GM18520 (cell line): ENCODE results near the gene SLC6A9.

ENCODE experiments used
- ATAC-seq: cut with Tn5 transposase; IDR thresholded peaks from one replicate; pipeline ENCODE4 v1.9.1; 2021; ENCODE audit not compliant: unreplicated experiment

SLC6A9 gene

DNA sequence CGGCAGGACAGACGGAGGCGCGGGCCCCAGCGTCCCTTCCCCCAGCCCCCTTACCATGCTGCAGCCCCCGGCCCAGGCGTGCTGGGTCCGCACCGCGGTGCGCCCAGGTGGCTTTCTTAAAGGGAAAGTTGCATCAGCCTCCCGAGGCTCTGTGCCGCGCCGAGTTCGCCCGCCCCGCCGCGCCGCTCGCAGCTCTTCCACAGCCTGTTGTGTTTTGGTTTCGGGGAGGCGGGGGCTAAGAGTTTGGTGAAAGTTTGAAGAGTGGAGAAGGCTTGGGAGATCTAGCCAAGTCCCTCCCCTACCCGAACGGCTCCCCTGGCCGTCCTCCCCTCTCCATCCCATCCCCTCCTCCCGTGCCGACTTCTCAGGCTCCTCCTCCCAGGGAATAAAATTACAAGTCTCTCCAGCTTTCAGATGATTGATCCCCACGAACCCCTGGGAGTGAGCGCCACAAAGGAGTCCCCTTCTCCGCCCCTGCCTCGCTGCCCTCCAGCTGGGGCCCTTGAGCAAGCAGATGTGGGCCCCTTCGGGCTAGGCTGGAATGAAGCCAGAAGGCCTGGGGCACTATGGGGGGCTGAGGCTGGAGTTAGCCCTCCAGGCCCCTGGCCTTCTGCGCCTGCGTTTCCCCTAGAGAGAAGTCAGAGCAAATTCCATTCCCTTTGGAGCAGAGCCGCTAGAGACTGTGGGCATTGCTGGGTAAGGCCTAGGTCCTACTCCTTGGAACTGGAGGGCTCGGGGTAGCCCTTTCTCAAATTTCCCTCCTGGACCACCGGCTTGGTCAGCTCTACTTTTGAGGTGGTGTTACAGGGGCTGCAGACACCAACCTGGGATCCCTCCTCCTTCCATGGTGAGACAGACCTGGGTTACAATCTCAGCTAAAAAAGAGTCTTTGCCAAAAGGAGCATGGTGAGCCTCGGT lies at the start of gene SLC6A9:
Gene SLC6A9, minus strand, starts transcription at position 211 of the 918 bp plus-strand sequence. CDS start 7,185 bp downstream, outside the sequence.
- no peak for ATAC-seq

DNA sequence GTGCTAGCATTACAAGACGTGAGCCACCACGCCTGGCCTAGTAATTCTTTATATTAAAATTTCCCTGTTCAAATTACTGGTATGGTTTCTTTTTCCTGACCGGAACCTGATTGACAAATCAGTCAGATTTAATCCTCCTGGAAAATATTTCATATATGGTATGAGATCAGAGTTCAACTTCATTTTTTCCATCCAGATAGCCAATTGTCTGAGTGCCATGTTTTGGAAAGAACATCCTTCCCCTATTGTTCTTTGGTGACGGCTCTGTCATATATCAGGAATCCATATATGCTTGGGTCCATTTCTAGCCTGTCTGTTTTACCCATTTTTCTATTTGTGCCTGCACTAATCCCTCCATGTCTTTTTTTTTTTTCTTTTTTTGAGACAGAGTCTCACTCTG lies 48.3 kb upstream of the SLC6A9 start:
- ATAC-seq, result no peak

DNA sequence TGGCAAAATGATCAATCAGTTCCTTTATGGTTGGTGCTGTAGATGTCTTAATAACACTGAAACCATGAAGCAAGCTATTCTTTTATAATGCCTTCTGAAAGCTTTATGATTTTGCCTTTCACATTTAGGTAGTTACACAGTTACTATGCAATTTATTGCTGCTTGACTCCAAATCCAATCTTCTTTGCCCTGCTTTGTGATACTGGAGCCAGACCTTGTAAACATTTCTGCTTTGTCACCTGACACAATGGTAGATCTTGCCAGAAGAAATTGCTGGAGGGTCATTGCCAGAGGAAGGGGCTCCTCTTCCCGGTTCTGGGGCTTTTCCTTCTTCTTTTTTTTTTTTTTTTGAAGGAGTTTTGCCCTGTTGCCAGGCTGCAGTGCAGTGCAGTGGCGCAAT lies 46.8 kb upstream of the SLC6A9 start:
- ATAC-seq, result no peak

DNA sequence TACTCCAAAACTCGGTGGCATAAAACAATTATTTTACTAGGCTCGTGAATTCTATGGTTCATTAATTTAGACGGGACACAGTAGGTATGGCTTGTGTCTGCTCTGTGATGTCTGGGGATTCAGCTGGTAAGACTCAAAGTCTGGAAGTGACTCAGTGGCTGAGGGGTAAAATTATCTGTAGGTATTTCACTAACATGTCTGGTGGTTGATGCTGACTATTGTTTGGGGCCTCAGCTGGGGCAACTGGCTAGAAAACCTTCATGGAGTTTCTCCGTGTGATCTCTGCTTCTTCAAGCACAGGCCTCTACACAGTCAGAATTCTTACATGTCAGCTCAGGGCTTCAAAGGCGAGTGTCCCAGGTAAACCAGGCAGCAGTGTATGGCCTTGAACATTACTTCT lies 46.2 kb upstream of the SLC6A9 start:
- ATAC-seq, result no peak

DNA sequence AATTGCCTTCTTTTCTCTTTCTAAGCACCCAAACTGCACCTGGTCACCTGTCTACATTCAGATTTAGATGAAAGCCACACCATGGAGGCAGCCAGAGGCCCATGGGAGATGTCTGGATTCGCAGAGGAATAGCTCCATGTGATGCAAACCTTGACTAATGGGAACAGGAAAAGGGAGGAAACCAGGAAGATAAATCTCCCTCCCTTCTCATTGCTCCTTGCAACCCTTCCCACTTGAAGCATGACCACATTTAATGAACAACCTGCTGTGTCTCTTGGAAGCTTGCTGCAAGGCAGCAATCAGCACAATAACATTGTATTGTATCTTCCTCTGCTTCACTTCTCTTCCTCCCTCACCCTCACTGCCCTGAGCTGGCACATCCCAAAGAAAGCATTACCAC lies 44.8 kb upstream of the SLC6A9 start:
- no peak for ATAC-seq

DNA sequence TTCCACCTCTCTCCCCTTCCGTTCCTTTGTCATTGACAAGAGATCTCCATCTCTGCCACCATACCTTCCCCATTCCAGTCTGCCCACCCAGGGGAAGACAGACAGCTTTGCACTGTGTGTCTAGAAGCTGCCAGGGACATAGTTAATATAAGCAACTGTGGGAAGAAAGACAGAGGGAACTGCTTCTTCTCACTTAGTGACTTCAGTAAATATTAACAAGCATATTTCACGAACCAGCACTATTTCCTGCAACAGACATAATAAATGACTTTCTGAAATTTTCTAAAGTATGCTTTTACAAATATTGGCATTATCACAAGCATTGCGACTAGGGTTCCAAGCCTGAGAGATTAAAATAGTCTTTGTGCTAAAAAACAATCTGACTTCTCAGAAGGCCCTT lies 43.2 kb upstream of the SLC6A9 start:
- no peak for ATAC-seq

DNA sequence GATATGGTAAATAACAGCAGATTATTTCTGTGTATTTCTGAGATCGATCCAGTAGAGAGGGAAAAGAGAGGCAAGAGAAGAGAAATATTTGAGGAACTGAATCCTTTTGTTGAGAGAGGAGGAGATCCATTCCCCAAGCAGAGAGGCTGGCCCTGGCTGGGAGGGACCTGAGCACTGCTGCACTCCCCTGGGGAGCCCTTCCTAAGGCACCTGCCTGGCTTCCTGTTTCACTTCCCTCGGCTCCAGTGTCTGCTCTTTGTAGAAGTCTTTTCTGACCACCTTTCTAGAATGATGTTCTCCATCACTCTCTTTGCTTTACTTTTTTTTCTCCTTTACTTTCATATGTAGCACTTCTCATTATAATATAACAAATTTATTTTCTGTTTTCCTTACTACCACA lies 42.3 kb upstream of the SLC6A9 start:
- no peak for ATAC-seq

DNA sequence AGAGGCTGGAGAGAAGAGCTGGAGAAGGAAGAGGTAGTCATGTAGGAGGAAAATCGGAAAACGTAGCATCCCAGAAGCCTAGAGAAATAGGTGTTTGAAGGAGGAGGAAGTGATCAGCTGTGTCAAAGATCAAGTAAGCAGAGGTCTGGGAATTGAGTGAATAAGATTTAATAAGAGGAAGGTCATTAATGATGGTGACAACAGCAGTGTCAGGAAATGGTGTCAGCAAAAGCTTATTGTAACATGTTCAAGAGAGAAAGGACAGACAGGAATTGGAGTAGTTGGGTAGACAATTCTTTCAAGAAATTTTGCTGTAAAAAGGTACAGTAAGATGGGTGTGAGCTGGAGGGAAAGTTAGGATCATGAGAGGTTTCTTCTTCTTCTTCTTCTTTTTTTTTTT lies 41.6 kb upstream of the SLC6A9 start:
- no peak for ATAC-seq

DNA sequence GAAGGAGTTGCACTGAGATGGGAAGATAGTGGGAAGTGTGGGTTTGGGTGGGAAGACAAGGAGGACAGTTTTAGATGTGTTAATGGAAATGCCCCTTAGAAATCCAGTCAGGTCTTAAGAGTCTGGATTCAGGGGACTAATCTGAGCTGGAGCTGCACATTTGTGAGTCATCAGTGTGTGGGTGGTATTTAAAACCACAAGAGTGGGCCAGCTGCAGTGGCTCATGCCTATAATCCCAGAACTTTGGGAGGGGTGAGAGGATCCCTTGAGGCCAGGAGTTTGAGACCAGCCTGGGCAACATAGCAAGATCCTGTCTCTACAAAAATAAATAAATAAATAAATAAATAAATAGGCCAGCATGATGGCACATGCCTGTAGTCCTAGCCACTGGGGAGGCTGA lies 40.9 kb upstream of the SLC6A9 start:
- no peak for ATAC-seq

DNA sequence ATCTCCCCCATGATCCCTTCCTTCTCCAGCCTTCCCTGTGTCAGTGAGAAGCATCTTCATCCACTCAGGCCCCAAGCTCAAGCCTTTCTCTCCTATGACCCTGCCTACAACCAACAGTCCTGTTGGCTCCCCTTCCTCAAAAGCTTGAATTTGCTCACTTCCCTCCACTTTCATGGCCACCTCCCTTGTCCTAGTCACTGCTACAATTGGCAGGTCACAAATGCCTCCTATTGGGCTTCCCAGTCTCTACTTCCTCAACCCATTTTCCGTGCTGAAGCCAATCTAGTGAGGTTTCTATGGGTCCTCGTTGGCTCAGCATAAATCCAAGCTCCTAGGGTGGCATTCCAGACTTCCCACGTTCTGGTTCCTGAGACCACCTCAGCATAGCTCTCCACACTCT lies 40.2 kb upstream of the SLC6A9 start:
- ATAC-seq, result no peak

DNA sequence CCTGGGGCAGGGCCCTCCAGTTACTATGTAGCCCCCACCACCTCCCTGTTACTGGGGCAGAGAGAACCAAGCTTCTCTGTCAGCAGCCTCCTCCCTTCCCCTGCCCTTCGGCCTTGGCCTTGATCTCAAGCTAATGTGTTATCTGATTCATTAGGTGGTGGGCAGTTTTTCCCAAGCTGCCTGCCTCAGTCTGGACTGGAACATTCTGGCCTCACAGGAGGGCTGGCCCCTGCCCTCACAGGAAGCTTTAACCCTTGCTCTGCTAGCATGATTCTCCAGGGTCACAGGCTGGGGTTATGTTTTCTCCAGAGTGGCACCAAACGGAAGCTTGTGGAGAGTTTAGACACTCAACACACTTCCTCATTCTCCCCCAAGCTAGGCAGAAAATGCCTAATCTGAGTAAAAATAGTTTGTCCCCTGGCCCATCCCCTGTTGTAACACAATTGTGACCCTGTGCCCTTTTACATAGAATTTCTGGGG lies 37.2 kb upstream of the SLC6A9 start:
- no peak for ATAC-seq

DNA sequence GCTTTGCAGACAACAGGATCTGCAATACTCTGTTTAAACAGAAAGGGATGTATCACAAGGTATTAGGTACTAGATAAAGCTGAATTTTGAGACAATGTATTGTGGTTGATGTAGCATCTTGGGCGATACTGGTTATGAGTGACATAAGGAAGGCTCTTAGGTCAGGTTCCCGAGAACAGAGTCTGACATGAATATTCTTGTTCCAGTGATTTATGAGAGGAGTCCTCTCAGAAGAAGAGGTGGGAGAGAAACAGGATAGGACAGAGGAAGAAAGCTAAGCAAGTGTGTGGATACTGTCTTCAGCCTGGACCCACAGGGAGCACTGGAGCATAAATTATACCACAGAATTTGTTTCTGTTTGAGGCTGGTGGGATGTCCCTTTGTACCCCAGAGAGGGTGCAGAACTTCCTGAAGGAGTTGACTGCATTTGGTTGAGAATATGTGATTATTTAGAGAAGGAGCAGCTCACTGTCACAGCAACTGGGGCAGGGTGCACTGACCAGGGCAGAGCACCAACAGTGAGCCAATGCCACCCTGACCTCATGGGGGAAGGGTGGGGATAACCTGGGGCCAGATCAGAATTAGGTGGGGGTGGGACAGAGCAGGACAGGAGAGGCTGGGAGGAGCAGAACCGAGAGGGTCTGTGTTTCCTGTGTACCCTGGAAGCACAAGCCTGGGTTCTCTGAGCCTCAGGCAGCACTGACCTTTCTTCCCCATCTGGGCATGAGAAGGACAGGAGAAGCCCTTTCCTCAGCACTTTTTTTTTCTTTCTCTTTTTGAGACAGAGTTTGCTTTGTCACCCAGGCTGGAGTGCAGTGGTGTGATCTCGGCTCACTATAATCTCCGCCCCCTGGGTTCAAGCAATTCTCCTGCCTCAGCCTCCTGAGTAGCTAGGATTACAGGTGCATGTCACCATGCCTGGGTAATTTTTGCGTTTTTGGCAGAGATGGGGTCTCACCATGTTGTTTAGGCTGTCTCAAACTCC lies 36.3 kb upstream of the SLC6A9 start:
- no peak for ATAC-seq

DNA sequence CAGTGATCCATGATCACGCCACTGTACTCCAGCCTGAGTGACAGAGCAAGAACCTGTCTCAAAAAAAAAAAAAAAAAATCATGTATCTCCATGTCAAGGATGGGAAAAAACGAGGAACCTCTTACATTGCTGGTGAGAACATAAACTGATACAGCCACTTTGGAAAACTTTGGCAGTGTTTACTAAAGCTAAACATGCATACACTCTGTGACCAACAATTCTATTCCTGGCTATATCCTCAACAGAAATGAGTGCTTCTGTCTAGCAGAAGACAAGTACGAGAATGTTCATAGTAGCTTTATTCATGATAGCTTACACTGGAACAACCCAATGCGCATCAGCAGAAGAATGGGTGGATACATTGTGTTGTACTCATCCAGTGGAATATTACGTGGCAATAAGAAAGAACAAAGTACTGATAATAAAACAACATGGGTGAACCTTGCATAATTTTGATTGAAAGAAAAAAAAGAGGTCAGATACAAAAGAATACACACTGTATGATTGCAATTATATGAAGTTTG lies 31.5 kb upstream of the SLC6A9 start:
- ATAC-seq, result no peak

DNA sequence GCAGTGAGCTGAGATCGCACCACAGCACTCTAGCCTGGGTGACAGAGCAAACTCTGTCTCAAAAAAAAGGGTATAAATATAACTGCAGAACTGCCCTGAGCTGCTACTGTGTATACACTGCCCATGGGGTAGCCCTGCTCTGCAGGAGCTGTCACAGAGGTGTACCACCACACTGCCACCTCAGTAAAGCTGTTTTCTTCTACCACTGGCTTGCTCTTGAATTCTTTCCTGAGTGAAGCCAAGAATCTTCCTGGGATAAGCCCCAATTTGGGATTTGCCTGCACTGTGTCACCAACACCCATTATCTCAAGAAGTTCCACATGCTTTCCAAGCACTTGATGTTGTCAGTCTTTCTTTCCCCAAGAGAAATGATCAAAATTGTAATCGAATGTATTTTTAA lies 30.6 kb upstream of the SLC6A9 start:
- no peak for ATAC-seq

DNA sequence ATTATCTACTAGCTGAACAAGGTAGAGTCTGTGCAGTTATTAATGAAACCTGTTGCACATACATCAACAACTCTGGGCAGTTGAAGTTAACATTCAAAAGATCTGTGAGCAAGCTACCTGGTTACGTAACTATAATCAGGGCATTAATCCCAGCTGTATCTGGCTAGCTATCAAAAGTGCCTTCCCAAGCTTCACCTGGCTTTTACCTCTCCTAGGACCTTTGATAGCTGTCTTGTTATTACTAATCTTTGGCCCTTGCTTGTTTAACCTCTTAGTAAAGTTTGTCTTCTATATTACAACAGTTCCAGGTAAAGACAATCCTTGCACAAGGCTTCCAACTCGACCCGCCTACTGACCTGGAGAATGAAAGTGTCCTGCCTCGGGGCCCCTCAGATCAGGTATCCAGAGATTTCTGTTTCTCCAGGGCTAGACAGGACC lies 29.6 kb upstream of the SLC6A9 start:
- ATAC-seq, result no peak

DNA sequence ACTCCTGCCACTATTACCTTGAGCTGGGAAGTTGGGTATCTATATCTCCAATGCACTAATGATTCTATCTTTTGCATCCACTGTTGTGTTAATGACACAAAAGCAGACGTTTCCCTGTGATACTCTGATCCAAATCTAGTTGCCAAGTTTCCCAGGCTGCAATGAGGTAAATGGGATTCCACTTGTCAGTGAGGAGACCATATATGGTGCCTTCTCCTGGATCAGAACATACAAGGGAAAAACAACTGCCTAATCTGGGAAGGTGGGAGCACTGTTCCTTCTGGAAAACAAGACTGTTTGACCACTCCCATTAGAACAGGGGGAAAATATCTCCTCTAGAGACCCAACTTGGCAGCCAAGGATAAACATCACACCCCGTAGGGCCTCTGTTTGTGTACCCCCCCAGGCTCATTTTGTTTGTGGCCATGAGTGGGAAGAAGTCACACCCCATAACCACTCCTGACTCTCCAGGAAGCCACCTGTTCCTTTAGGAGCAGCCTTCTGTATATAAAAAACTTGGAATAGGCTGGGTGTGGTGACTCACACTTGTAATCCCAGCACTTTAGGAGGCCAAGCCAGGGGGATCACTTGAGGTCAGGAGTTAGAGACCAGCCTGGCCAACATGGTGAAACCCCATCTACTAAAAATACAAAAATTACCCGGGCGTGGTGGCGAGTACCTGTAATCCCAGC lies 28.5 kb upstream of the SLC6A9 start:
- no peak for ATAC-seq

DNA sequence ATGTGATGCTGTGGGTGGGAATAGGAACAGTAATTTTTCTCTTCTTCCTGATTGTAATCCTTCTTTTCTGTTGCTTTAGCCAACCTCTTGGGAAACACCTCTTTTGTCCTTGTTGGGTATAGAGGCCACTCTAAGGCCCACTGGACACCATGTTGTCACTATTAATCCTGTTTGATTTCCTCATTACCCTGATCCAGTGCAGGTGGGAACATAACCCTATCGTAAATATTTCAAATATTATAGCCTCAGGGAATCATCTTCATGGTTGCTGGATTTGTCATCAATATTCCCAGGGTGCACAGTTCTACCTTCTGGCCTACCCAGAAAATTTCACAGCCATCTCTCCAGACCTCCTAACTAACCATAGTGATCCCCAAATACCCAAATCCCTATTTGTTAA lies 27.9 kb upstream of the SLC6A9 start:
- no peak for ATAC-seq

DNA sequence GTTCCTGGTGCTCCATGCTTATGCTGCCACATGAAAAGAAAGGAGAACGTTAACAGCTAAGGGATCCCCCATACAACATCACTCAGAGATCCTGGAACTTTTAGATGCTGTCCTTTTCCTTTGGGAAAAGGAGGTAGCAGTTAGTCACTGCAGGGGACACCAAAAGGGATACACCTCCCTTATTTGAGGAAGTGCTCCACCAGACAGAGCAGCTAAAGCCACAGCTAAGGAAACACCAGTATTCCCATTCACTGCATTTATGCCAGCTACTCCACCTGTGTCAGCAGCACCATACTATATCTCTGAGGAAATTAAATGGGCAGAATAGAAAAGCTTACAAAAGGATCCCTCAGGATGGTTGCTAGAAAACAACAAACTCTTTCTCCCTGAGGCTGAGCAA lies 26.0 kb upstream of the SLC6A9 start:
- ATAC-seq, result no peak

DNA sequence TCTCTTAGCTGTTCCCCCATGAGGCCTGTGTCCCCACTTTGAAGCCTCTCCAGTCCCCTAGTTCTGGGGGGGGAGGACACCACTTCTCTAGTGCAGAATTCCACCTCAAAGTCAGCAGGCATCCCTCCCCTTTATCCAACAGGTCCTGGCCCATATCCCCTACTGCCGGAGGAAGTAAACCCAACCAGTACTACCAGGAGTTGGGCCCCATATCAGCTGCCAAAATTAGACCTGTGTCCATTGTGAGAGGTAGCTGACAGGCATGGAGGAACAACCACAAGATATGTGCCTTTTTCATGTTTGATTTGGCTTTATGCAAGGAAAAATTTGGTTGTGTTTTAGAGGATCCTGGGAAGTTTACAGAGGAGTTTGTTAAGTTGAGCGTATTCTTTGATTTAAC lies 22.1 kb upstream of the SLC6A9 start:
- no peak for ATAC-seq

DNA sequence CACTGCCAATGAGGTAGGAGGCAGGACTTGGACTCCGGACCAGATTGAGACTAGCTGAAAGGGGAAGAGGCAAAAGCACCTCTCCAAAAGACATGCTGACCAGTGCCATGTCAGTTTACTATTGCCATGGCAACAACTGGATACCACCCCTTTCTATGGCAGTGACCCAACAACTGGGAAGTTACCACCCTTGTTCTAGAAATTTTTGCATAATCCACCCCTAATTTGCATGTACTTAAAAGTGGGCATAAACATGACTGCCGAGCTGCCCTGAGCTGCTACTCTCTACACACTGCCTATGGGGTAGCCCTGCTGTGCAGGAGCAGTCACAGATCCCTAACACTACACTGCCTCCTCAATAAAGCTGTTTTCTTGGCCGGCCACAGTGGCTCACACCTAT lies 19.0 kb upstream of the SLC6A9 start:
- ATAC-seq, result no peak

DNA sequence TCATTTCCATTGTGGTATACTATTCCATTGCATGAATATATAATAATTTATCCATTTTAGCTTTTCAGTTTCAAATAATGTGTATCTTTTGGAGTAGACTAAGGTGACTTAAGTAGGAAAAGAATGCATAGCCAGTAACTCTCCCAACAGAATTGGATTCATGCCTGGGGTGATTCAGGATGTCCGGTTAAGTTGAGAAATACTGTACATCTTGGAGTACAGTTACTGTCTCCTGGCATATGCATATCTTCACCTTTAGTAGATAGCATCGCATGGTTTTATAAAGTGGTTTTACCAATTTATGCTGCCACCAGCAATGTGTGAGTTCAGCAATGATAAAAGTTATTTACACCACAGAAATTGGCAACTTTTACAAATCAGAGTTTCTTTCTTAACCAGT lies 18.6 kb upstream of the SLC6A9 start:
- no peak for ATAC-seq
